GM10248 (cell line): ENCODE data around the gene PLA2G2C.

ENCODE experiments used
- CTCF ChIA-PET: fragments of 300-600 bp; sonication (Branson Sonifier 250); formaldehyde crosslinking; extraction: SDS; loops from one replicate; lab custom pipeline; 2021; ENCODE audit warnings: antibody characterized with exemption; lab: Yijun Ruan, JAX
- POLR2A ChIA-PET: fragments of 350-650 bp; sonication (Branson Sonifier 250); formaldehyde crosslinking; extraction: SDS; loops from one replicate; lab custom pipeline; 2020; ENCODE audit warnings: antibody characterized with exemption; lab: Yijun Ruan, JAX
- DNase-seq: peaks from one replicate; pipeline ENCODE4 v3.0.0; 2012; ENCODE audit errors: extremely low spot score
- TF ChIP-seq, protein P1 (sequence below): IDR thresholded peaks from 2 replicates; pipeline ENCODE4 v1.5.1; 2012; ENCODE audit warnings: mild to moderate bottlenecking, low read depth; ENCODE audit errors: extremely low read depth, missing control alignments, control extremely low read depth

The PLA2G2C gene

DNA sequence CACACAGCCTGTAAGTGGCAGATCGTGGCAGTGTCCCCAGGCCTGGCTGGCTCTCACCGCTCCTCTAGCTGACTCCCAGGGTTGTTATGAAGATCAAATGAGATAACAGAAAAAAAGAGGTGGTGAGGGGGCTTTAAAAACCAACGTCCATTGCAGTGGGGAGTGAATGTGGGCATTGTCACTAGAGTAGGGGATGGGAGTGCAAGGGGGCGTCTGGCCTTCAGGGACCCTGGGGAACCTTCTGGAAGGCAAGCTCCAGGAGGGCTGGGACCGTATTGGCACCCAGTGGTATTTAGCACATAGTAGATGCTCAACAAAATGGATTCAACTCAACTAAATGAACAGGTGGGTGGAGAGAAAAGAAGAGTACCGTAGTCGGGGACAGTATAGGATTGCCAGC, 70.4 kb downstream of the PLA2G2C start:
- POLR2A ChIA-PET: no interaction called here
- DNase-seq: no peak
- TF ChIP-seq, protein P1, sequence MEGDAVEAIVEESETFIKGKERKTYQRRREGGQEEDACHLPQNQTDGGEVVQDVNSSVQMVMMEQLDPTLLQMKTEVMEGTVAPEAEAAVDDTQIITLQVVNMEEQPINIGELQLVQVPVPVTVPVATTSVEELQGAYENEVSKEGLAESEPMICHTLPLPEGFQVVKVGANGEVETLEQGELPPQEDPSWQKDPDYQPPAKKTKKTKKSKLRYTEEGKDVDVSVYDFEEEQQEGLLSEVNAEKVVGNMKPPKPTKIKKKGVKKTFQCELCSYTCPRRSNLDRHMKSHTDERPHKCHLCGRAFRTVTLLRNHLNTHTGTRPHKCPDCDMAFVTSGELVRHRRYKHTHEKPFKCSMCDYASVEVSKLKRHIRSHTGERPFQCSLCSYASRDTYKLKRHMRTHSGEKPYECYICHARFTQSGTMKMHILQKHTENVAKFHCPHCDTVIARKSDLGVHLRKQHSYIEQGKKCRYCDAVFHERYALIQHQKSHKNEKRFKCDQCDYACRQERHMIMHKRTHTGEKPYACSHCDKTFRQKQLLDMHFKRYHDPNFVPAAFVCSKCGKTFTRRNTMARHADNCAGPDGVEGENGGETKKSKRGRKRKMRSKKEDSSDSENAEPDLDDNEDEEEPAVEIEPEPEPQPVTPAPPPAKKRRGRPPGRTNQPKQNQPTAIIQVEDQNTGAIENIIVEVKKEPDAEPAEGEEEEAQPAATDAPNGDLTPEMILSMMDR: no peak
- CTCF ChIA-PET: interaction anchor here (1.2 kb wide), 1 partner anchor 234 kb away, joined by 3 read pairs; the partner anchor contains the start of gene OTUD3

DNA sequence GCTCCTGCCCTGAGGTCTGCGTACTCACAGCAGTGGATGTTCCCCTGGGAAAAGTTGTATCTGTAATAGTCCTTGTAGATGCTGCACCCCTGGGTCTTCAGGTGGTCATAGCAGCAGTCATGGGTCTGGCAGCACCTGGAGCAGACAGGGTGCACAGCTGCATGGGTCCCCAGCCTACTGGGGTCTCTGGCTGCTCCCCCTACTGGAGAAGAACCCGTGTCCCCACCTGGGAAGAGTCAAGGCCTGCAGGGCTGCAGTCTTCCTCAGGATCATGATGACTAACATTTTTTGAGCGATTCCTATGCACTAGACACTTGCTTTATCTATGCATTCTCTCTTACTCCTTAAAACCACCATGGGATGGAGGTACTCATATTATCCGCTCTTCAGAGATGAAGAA, 70.8 kb downstream of the PLA2G2C start:
- POLR2A ChIA-PET: no interaction called here
- TF ChIP-seq, protein P1: no peak
- CTCF ChIA-PET: interaction anchor here (1.2 to 4.1 kb wide), 3 partner anchors 14 to 233 kb away, joined by 3 to 15 read pairs (median 3); partner anchors contain the start of gene OTUD3
- no peak for DNase-seq

DNA sequence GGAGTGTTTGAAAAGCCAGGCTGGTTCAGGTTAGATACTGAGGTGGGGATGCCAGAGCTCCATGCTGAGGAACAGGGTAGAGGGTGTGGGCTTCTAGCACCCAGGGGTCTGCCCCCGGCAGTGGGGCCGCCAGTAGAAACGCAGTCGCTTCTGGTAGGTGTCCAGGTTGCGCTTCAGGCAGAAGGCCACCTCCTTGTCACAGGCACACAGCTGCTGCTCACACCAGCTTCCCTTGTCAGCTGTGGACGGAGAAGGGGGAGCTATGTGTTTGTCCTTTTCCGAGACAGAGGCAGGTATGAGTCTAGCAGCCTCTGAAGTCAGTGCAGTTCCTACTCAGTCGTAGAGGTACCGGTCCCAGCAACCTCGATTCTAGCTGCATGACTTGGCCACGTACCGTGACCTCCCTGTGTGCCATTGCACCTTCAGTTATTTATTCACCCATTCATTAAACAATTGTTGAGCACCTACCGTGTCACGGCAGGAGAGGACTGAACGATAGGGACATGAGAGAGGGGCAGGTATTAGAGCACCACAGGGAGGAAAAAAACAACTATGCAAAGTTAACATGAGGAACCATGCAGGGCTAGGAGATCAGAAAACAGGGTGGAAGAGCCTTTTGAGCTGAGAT, 72.2 kb downstream of the PLA2G2C start:
- POLR2A ChIA-PET: no interaction called here
- TF ChIP-seq, protein P1: no peak
- CTCF ChIA-PET: interaction anchor here (1.2 to 4.1 kb wide), 5 partner anchors 12 to 38 kb away, joined by 3 to 15 read pairs (median 4); no protein-coding TSS in a partner anchor
- DNase-seq: no peak
